HepG2 (cell line): ENCODE results near the gene FIS1. TPM values are rescaled to one million over a fixed set of nuclear protein-coding genes. Genes with fewer than 3 reads are reported as not detected.
A peak's percentile ranks its signal among the peaks of the same experiment; 100 is the strongest.

Experiments used
- FUBP1 ChIP-seq: sonication (generic); formaldehyde crosslinking; IDR thresholded peaks from 2 replicates; pipeline ENCODE4 v1.5.1; 2020; ENCODE audit warnings: missing genetic modification reagents, mild to moderate bottlenecking, borderline replicate concordance
- JUNB ChIP-seq: sonication (generic); formaldehyde crosslinking; IDR thresholded peaks from 2 replicates; pipeline ENCODE4 v1.8.0; 2022; ENCODE audit warnings: missing genetic modification reagents, mild to moderate bottlenecking, borderline replicate concordance
- REXO4 ChIP-seq: sonication (generic); formaldehyde crosslinking; IDR thresholded peaks from 2 replicates; pipeline ENCODE4 v1.8.0; 2022; ENCODE audit warnings: missing genetic modification reagents, mild to moderate bottlenecking, borderline replicate concordance
- SP140L ChIP-seq: sonication (generic); formaldehyde crosslinking; IDR thresholded peaks from 2 replicates; pipeline ENCODE4 v1.4.0; 2020; ENCODE audit warnings: missing genetic modification reagents, borderline replicate concordance
- U2AF1 ChIP-seq: fragments of 200-400 bp; formaldehyde crosslinking; optimal IDR thresholded peaks from 2 replicates; pipeline ENCODE3; 2017; ENCODE audit warnings: mild to moderate bottlenecking, low read depth, low read length
- ZNF614 ChIP-seq: IDR thresholded peaks from 2 replicates; pipeline ENCODE4 v1.6.1; 2018; ENCODE audit warnings: missing biosample characterization, missing genetic modification reagents, inconsistent platforms, borderline replicate concordance
- polyA plus RNA-seq, 8 experiments: library from polyadenylated mRNA; depleted of rRNA in 3 of 8; stranded (reverse) in 7 of 8; unstranded in 1 of 8; fragments of >200 nt; fragmentation: Illumina TruSeq in 4 of 8; extraction: Trizol in 4 of 8; gene quantifications; 2 replicates each; pipeline versions ENCODE4 v1.2.1 to v1.2.3, GENCODE V29; 2011 to 2016; ENCODE audit warnings: low read depth in 4 of 8, missing spikeins in 1 of 8, mixed read lengths in 1 of 8; ENCODE audit not compliant: insufficient read depth in 1 of 8
- total RNA-seq, 5 experiments: library from RNA; depleted of rRNA; stranded (reverse); fragments of >200 nt; fragmentation: Illumina TruSeq; extraction: Trizol; gene quantifications; 2 replicates each; pipeline ENCODE4 v1.2.3, GENCODE V29; 2016; ENCODE audit warnings: low read depth in 1 of 5
- TF ChIP-seq, protein P1 (sequence below): sonication (generic); formaldehyde crosslinking; IDR thresholded peaks from 2 replicates; pipeline ENCODE4 v1.4.0; 2020; ENCODE audit warnings: mild to moderate bottlenecking, missing genetic modification reagents
- TF ChIP-seq, protein P2 (sequence below): sonication (generic); formaldehyde crosslinking; IDR thresholded peaks from 2 replicates; pipeline ENCODE4 v1.4.0; 2020; ENCODE audit warnings: missing genetic modification reagents, borderline replicate concordance
- TF ChIP-seq, protein P3 (sequence below): sonication (generic); formaldehyde crosslinking; IDR thresholded peaks from 2 replicates; pipeline ENCODE4 v1.4.0; 2020; ENCODE audit warnings: missing genetic modification reagents, mild to moderate bottlenecking, borderline replicate concordance

FIS1 gene
- total and polyA plus RNA-seq, 2 of the 13 experiments (the other 11 are each of a cell fraction or from before 2014, with no cell fraction given), result 97.5 to 101 TPM

- TF ChIP-seq, protein P1, sequence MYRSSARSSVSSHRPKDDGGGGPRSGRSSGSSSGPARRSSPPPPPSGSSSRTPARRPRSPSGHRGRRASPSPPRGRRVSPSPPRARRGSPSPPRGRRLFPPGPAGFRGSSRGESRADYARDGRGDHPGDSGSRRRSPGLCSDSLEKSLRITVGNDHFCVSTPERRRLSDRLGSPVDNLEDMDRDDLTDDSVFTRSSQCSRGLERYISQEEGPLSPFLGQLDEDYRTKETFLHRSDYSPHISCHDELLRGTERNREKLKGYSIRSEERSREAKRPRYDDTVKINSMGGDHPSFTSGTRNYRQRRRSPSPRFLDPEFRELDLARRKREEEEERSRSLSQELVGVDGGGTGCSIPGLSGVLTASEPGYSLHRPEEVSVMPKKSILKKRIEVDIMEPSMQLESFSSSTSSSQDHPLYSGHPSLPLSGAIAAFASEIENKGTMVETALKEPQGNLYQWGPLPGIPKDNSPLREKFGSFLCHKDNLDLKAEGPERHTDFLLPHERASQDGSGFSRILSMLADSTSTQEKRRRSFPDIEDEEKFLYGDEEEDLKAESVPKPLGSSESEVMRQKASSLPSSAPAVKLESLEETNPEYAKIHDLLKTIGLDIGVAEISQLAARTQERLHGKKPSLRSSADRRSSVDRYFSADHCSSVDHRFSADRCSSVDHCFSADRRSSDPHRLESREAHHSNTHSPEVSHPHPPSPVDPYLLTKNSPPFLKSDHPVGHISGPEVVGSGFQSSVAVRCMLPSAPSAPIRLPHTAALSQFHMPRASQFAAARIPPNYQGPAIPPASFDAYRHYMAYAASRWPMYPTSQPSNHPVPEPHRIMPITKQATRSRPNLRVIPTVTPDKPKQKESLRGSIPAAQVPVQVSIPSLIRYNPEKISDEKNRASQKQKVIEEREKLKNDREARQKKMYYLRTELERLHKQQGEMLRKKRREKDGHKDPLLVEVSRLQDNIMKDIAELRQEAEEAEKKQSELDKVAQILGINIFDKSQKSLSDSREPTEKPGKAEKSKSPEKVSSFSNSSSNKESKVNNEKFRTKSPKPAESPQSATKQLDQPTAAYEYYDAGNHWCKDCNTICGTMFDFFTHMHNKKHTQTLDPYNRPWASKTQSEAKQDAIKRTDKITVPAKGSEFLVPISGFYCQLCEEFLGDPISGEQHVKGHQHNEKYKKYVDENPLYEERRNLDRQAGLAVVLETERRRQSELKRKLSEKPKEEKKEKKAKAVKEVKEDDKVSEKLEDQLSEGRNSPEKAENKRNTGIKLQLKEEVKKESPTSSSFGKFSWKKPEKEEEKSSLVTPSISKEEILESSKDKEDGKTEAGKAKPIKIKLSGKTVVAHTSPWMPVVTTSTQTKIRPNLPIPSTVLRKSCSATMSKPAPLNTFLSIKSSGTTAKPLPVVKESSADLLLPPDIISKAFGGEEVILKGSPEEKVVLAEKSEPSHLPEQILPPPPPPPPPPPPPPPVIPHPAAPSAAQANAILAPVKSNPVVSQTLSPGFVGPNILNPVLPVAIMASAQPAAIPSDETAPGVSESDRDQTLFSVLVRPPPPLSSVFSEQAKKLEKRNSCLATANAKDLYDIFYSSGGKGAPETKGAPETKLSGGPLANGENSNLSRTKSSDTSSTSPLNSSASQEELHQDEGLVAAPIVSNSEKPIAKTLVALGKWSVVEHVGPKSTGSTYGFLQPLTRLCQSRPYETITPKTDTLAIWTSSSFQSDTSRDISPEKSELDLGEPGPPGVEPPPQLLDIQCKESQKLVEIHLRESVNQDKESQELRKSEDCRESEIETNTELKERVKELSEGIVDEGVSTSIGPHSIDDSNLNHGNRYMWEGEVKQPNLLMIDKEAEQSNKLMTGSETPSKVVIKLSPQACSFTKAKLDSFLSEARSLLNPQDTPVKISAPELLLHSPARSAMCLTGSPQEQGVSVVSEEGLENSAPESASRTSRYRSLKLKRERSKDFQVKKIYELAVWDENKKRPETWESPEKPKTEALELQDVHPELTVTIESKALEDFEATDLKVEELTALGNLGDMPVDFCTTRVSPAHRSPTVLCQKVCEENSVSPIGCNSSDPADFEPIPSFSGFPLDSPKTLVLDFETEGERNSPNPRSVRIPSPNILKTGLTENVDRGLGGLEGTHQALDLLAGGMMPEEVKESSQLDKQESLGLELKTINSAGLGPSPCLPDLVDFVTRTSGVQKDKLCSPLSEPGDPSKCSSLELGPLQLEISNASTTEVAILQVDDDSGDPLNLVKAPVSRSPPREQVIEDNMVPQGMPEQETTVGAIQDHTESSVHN (CRISPR knock-in tag), result no peak
- TF ChIP-seq SP140L (CRISPR knock-in tag) (no peak), REXO4 (CRISPR knock-in tag) (no peak), JUNB (no peak), FUBP1 (CRISPR knock-in tag) (no peak), ZNF614 (CRISPR knock-in tag) (no peak), U2AF1 (no peak)
- TF ChIP-seq, protein P2, sequence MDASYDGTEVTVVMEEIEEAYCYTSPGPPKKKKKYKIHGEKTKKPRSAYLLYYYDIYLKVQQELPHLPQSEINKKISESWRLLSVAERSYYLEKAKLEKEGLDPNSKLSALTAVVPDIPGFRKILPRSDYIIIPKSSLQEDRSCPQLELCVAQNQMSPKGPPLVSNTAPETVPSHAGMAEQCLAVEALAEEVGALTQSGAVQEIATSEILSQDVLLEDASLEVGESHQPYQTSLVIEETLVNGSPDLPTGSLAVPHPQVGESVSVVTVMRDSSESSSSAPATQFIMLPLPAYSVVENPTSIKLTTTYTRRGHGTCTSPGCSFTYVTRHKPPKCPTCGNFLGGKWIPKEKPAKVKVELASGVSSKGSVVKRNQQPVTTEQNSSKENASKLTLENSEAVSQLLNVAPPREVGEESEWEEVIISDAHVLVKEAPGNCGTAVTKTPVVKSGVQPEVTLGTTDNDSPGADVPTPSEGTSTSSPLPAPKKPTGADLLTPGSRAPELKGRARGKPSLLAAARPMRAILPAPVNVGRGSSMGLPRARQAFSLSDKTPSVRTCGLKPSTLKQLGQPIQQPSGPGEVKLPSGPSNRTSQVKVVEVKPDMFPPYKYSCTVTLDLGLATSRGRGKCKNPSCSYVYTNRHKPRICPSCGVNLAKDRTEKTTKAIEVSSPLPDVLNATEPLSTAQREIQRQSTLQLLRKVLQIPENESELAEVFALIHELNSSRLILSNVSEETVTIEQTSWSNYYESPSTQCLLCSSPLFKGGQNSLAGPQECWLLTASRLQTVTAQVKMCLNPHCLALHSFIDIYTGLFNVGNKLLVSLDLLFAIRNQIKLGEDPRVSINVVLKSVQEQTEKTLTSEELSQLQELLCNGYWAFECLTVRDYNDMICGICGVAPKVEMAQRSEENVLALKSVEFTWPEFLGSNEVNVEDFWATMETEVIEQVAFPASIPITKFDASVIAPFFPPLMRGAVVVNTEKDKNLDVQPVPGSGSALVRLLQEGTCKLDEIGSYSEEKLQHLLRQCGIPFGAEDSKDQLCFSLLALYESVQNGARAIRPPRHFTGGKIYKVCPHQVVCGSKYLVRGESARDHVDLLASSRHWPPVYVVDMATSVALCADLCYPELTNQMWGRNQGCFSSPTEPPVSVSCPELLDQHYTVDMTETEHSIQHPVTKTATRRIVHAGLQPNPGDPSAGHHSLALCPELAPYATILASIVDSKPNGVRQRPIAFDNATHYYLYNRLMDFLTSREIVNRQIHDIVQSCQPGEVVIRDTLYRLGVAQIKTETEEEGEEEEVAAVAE, result no peak
- TF ChIP-seq, protein P3, sequence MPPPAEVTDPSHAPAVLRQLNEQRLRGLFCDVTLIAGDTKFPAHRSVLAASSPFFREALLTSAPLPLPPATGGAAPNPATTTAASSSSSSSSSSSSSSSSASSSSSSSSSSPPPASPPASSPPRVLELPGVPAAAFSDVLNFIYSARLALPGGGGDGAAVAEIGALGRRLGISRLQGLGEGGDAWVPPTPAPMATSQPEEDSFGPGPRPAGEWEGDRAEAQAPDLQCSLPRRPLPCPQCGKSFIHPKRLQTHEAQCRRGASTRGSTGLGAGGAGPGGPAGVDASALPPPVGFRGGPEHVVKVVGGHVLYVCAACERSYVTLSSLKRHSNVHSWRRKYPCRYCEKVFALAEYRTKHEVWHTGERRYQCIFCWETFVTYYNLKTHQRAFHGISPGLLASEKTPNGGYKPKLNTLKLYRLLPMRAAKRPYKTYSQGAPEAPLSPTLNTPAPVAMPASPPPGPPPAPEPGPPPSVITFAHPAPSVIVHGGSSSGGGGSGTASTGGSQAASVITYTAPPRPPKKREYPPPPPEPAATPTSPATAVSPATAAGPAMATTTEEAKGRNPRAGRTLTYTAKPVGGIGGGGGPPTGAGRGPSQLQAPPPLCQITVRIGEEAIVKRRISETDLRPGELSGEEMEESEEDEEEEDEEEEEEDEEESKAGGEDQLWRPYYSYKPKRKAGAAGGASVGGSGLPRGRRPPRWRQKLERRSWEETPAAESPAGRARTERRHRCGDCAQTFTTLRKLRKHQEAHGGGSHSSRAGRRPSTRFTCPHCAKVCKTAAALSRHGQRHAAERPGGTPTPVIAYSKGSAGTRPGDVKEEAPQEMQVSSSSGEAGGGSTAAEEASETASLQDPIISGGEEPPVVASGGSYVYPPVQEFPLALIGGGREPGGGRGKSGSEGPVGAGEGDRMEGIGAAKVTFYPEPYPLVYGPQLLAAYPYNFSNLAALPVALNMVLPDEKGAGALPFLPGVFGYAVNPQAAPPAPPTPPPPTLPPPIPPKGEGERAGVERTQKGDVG, result 0 out of 2 replicates have a peak, but pooled peaks have one; percentile 60
Measured at GRCh38 chr7:101220295-101220694, 24.6 kb downstream of the FIS1 start (continued).
